Neural cell (in vitro differentiated cells): ENCODE results near the gene RBM19. TPM values are rescaled to one million over a fixed set of nuclear protein-coding genes. Genes with fewer than 3 reads are reported as not detected.
A peak's percentile ranks its signal among the peaks of the same experiment; 100 is the strongest.

Experiments
- H2AFZ ChIP-seq: fragments of 200-600, 300-800 bp; sonication (generic), shearing (Covaris generic); 2 replicates; pipeline ENCODE4 v1.6.0; 2014; ENCODE audit warnings: low read depth, mild to moderate bottlenecking, antibody characterized with exemption, low read length, moderate library complexity
- H3F3A ChIP-seq: fragments of 200-600 bp; shearing (Covaris generic); 2 replicates; pipeline ENCODE4 v1.6.1; 2016; ENCODE audit warnings: mild to moderate bottlenecking, moderate library complexity, mixed read lengths, antibody characterized with exemption, low read length; ENCODE audit not compliant: insufficient read depth, poor library complexity, severe bottlenecking
- H3K27ac ChIP-seq: fragments of 200-600, 300-800 bp; sonication (generic), shearing (Covaris generic); 2 replicates; pipeline ENCODE4 v1.5.1; 2014; ENCODE audit warnings: mild to moderate bottlenecking, low read length, moderate library complexity
- H3K27me3 ChIP-seq: fragments of 300-800, 200-600 bp; sonication (generic), shearing (Covaris generic); 2 replicates; pipeline ENCODE4 v1.6.0; 2014; ENCODE audit warnings: mild to moderate bottlenecking, low read depth, low read length, moderate library complexity; ENCODE audit not compliant: insufficient read depth
- H3K36me3 ChIP-seq: fragments of 300-800, 200-600 bp; sonication (generic), shearing (Covaris generic); 2 replicates; pipeline ENCODE4 v1.5.1; 2014; ENCODE audit warnings: mild to moderate bottlenecking, antibody characterized with exemption, low read length, moderate library complexity; ENCODE audit not compliant: insufficient read depth
- H3K4me2 ChIP-seq: fragments of 300-800, 200-600 bp; sonication (generic), shearing (Covaris generic); 2 replicates; pipeline ENCODE4 v1.6.0; 2014; ENCODE audit warnings: mild to moderate bottlenecking, low read length
- H3K4me3 ChIP-seq: fragments of 300-800, 200-600 bp; sonication (generic), shearing (Covaris generic); 2 replicates; pipeline ENCODE4 v1.5.1; 2014; ENCODE audit warnings: mild to moderate bottlenecking, low read length, moderate library complexity
- H3K79me2 ChIP-seq: fragments of 200-600 bp; shearing (Covaris generic); replicated peaks from 2 replicates; pipeline ENCODE4 v1.6.0; 2014; ENCODE audit warnings: mild to moderate bottlenecking, low read length, moderate library complexity; ENCODE audit not compliant: insufficient read depth
- H3K9ac ChIP-seq: fragments of 300-800, 200-600 bp; sonication (generic), shearing (Covaris generic); 2 replicates; pipeline ENCODE4 v1.6.1; 2016; ENCODE audit warnings: mild to moderate bottlenecking, low read length, mixed read lengths
- H3K9me2 ChIP-seq: fragments of 200-600 bp; shearing (Covaris generic); 2 replicates; pipeline ENCODE4 v1.6.1; 2016; ENCODE audit warnings: mild to moderate bottlenecking, low read length, mixed read lengths; ENCODE audit not compliant: insufficient read depth
- H3K9me3 ChIP-seq: fragments of 200-600, 300-800 bp; sonication (generic), shearing (Covaris generic); 2 replicates; pipeline ENCODE4 v1.6.1; 2016; ENCODE audit warnings: mild to moderate bottlenecking, mixed run types, low read length, moderate library complexity, mixed read lengths
- H4K20me1 ChIP-seq: fragments of 200-600 bp; shearing (Covaris generic); 2 replicates; pipeline ENCODE4 v1.6.1; 2016; ENCODE audit warnings: mild to moderate bottlenecking, mixed run types; ENCODE audit not compliant: insufficient read depth
- CTCF ChIP-seq: fragments of 450-650 bp; IDR thresholded peaks from 2 replicates; pipeline ENCODE4 v1.5.1; 2014; ENCODE audit warnings: antibody characterized with exemption, mild to moderate bottlenecking, moderate library complexity; ENCODE audit not compliant: poor library complexity, severe bottlenecking
- EP300 ChIP-seq: fragments of 450-650 bp; conservative IDR thresholded peaks from 2 replicates; pipeline ENCODE4 v1.6.1; 2014; ENCODE audit warnings: antibody characterized with exemption, mild to moderate bottlenecking, moderate library complexity; ENCODE audit not compliant: poor library complexity, severe bottlenecking
- EZH2 ChIP-seq: fragments of 200-600, 300-800 bp; shearing (Covaris generic), sonication (generic); IDR thresholded peaks from 2 replicates; pipeline ENCODE4 v1.6.1; 2014; ENCODE audit warnings: antibody characterized with exemption, low read length, borderline replicate concordance, mild to moderate bottlenecking; ENCODE audit not compliant: insufficient read depth, poor library complexity, severe bottlenecking
- MXI1 ChIP-seq: fragments of 450-650 bp; conservative IDR thresholded peaks from 2 replicates; pipeline ENCODE4 v1.6.1; 2014; ENCODE audit warnings: antibody characterized with exemption, mild to moderate bottlenecking; ENCODE audit not compliant: poor library complexity, severe bottlenecking
- POLR2AphosphoS5 ChIP-seq: IDR thresholded peaks from 2 replicates; pipeline ENCODE4 v1.6.1; 2012
- RAD21 ChIP-seq: fragments of 450-650 bp; conservative IDR thresholded peaks from 2 replicates; pipeline ENCODE4 v1.6.1; 2014; ENCODE audit warnings: antibody characterized with exemption, mild to moderate bottlenecking, moderate library complexity
- REST ChIP-seq: IDR thresholded peaks from 2 replicates; pipeline ENCODE4 v1.6.1; 2012; ENCODE audit warnings: borderline replicate concordance
- SMC3 ChIP-seq: fragments of 450-650 bp; conservative IDR thresholded peaks from 2 replicates; pipeline ENCODE4 v1.6.1; 2014; ENCODE audit warnings: antibody characterized with exemption, mild to moderate bottlenecking, moderate library complexity; ENCODE audit not compliant: poor library complexity
- TAF1 ChIP-seq: IDR thresholded peaks from 2 replicates; pipeline ENCODE4 v1.6.1; 2012; ENCODE audit warnings: low read depth
- polyA plus RNA-seq: library from polyadenylated mRNA; depleted of rRNA; stranded (reverse); fragments of >200 nt; gene quantifications from 2 replicates; pipeline ENCODE4 v1.2.3, GENCODE V29; 2014

The RBM19 gene
- polyA plus RNA-seq, 1 donor from 2014 or later: 14.2 TPM

GRCh38 chr12:113900716-113901115 is 65.4 kb downstream of the RBM19 start:
- Histone ChIP-seq H3K9me3 (no peaks in the 10 kb centered on the region), H4K20me1 (no peaks in the 10 kb centered on the region), H3K27ac (no peak overlapping the region), H3K9ac (no peak overlapping the region), H2AFZ (no peak overlapping the region), H3K9me2 (no peaks in the 10 kb centered on the region), H3F3A (no peaks in the 10 kb centered on the region), H3K4me2 (no peak overlapping the region), H3K36me3 (no peaks in the 10 kb centered on the region), H3K79me2 (no peaks in the 10 kb centered on the region), H3K4me3 (no peak overlapping the region), H3K27me3 (no peaks in the 10 kb centered on the region)
- TF ChIP-seq RAD21: no peak
- TF ChIP-seq TAF1: no peak
- TF ChIP-seq POLR2AphosphoS5: no peak
- no peak for TF ChIP-seq EP300
- TF ChIP-seq EZH2: no peak
- no peak for TF ChIP-seq SMC3
- TF ChIP-seq MXI1: no peak
- TF ChIP-seq CTCF: no peak
- TF ChIP-seq REST: no peak

- Histone ChIP-seq H3F3A (no peaks in the 10 kb centered on the region), H3K27me3 (no peaks in the 10 kb centered on the region), H3K4me3 (no peak overlapping the region), H3K9me2 (no peaks in the 10 kb centered on the region), H3K4me2 (no peak overlapping the region), H3K79me2 (no peaks in the 10 kb centered on the region), H2AFZ (peak overlapping the region; percentile 16), H3K9ac (peak overlapping the region; percentile 35), H3K27ac (peak overlapping the region; percentile 45), H3K36me3 (no peaks in the 10 kb centered on the region), H3K9me3 (no peaks in the 10 kb centered on the region), H4K20me1 (no peaks in the 10 kb centered on the region)
- peak; percentile 11 for TF ChIP-seq EP300
- TF ChIP-seq POLR2AphosphoS5: peak; percentile 16
- TF ChIP-seq TAF1: no peak
- TF ChIP-seq CTCF: no peak
- TF ChIP-seq EZH2: no peak
- peak; percentile 75 for TF ChIP-seq REST
- peak; percentile 39 for TF ChIP-seq RAD21
Observed at GRCh38 chr12:113899561-113900471, 66.3 kb downstream of the RBM19 start.
